Endothelial cell of umbilical vein (primary cell): ENCODE data around the gene SCYL1. TPM values are rescaled to one million over a fixed set of nuclear protein-coding genes. Genes with fewer than 3 reads are reported as not detected.

ENCODE experiments used
- BruUV-seq: library from RNA; stranded (reverse); fragments of 400-500 nt; replicated peaks from 2 replicates; lab custom pipeline; 2021; lab: Mats Ljungman, UMichigan
- CTCF ChIA-PET: fragments of 300-600, 350-600 bp; sonication (Branson Sonifier 250); formaldehyde crosslinking; loops from one replicate; lab custom pipeline; 2021; ENCODE audit warnings: antibody characterized with exemption, inconsistent platforms; lab: Charles Lee
- POLR2A ChIA-PET: fragments of 300-600, 350-600 bp; sonication (Branson Sonifier 250); formaldehyde crosslinking; loops from one replicate; lab custom pipeline; 2021; ENCODE audit warnings: antibody characterized with exemption, inconsistent platforms; lab: Charles Lee
- DNase-seq: peaks from one replicate; pipeline ENCODE4 v3.0.0-alpha.2; 2011; ENCODE audit warnings: low read depth, low spot score
- FAIRE-seq: peaks from 2 replicates; lab custom pipeline; 2011; peaks lifted over from hg19 to GRCh38; lab: Jason Lieb, UNC
- H2AFZ ChIP-seq: 2 replicates; pipeline ENCODE4 v1.6.0; 2012; ENCODE audit warnings: low read depth, low read length, control low read depth, inconsistent platforms
- H3K27ac ChIP-seq: 2 replicates; pipeline ENCODE4 v1.5.1; 2011; ENCODE audit warnings: low read depth, mild to moderate bottlenecking, control low read depth, low read length, moderate library complexity; ENCODE audit not compliant: insufficient read depth
- H3K27me3 ChIP-seq, 2 experiments: 2 replicates each; pipeline versions ENCODE4 v1.6.0 to v1.6.1; 2011; ENCODE audit warnings: low read length in 2 of 2, mixed read lengths in 1 of 2; ENCODE audit not compliant: control insufficient read depth in 2 of 2, insufficient read depth in 2 of 2
- H3K36me3 ChIP-seq, 2 experiments: 2 replicates in 1 of 2; 3 replicates in 1 of 2; pipeline ENCODE4 v1.5.1; 2011; ENCODE audit warnings: low read length in 2 of 2, mild to moderate bottlenecking in 1 of 2, moderate library complexity in 1 of 2; ENCODE audit not compliant: control insufficient read depth in 2 of 2, insufficient read depth in 2 of 2; ENCODE audit errors: extremely low read depth in 1 of 2
- H3K4me1 ChIP-seq: 3 replicates; pipeline ENCODE4 v1.5.1; 2011; ENCODE audit warnings: mild to moderate bottlenecking, low read length; ENCODE audit not compliant: control insufficient read depth, insufficient read depth; ENCODE audit errors: extremely low read depth
- H3K4me2 ChIP-seq: 2 replicates; pipeline ENCODE4 v1.6.1; 2011; ENCODE audit warnings: low read length, control low read depth, mixed read lengths; ENCODE audit not compliant: insufficient read depth
- H3K4me3 ChIP-seq, 3 experiments: fragments of 200-600 bp in 1 of 3; sonication (generic), shearing (Covaris generic) in 1 of 3; replicated peaks in 1 of 3; 2 replicates each; pipeline ENCODE4 v1.5.1; 2011 to 2016; ENCODE audit warnings: control low read depth in 3 of 3, low read length in 3 of 3, mild to moderate bottlenecking in 2 of 3, inconsistent platforms in 1 of 3, low read depth in 1 of 3, moderate library complexity in 1 of 3; ENCODE audit not compliant: insufficient read depth in 1 of 3
- H3K79me2 ChIP-seq: 2 replicates; pipeline ENCODE4 v1.6.0; 2012; ENCODE audit warnings: low read length, inconsistent platforms; ENCODE audit not compliant: control insufficient read depth, insufficient read depth
- H3K9ac ChIP-seq: replicated peaks from 2 replicates; pipeline ENCODE3; 2011; ENCODE audit warnings: low read length, control low read depth; ENCODE audit not compliant: insufficient read depth; ENCODE audit errors: extremely low read depth
- H3K9me1 ChIP-seq: replicated peaks from 3 replicates; pipeline ENCODE4 v1.6.0; 2011; ENCODE audit warnings: mild to moderate bottlenecking, low read length; ENCODE audit not compliant: control insufficient read depth, insufficient read depth; ENCODE audit errors: extremely low read depth
- H3K9me3 ChIP-seq: replicated peaks from 2 replicates; pipeline ENCODE4 v1.5.1; 2012; ENCODE audit warnings: low read length, inconsistent platforms; ENCODE audit not compliant: control insufficient read depth, insufficient read depth
- H4K20me1 ChIP-seq: replicated peaks from 2 replicates; pipeline ENCODE3; 2011; ENCODE audit warnings: mild to moderate bottlenecking, low read length; ENCODE audit not compliant: control insufficient read depth, insufficient read depth; ENCODE audit errors: extremely low read depth
- CTCF ChIP-seq, 2 donors: IDR thresholded peaks; 1 replicate in 1 of 2; 2 replicates in 1 of 2; pipeline ENCODE4 v1.5.1; 2011; ENCODE audit warnings: low read length in 2 of 2, mild to moderate bottlenecking in 2 of 2, moderate library complexity in 2 of 2, control low read depth in 1 of 2, inconsistent platforms in 1 of 2, low read depth in 1 of 2; ENCODE audit not compliant: insufficient read depth in 1 of 2; ENCODE audit errors: extremely low read depth in 1 of 2
- FOS ChIP-seq: IDR thresholded peaks from 2 replicates; pipeline ENCODE4 v1.6.1; 2011; ENCODE audit warnings: mild to moderate bottlenecking, low read length, moderate library complexity, borderline replicate concordance; ENCODE audit not compliant: insufficient read depth
- GATA2 ChIP-seq: IDR thresholded peaks from 2 replicates; pipeline ENCODE4 v1.7.0; 2011; ENCODE audit warnings: low read depth, mild to moderate bottlenecking, moderate library complexity, mixed read lengths, low read length; ENCODE audit not compliant: insufficient read length, insufficient read depth
- MAX ChIP-seq: IDR thresholded peaks from 2 replicates; pipeline ENCODE4 v1.6.1; 2011; ENCODE audit not compliant: insufficient read depth, insufficient read length
- MYC ChIP-seq: IDR thresholded peaks from one replicate; pipeline ENCODE4 v1.6.1; 2011; ENCODE audit warnings: mild to moderate bottlenecking, low read depth, low read length
- POLR2A ChIP-seq: IDR thresholded peaks from 2 replicates; pipeline ENCODE4 v1.6.1; 2012; ENCODE audit warnings: low read depth, mild to moderate bottlenecking, control low read depth, low read length
- dilution Hi-C: fragments of 300-500 bp; cut with MboI; formaldehyde crosslinking; loops from one replicate; pipeline ENCODE4 v1.15.0; 2019; ENCODE audit warnings: low sequenced_read_pairs; ENCODE audit not compliant: extremely low pct_ligation_motif_present
- intact Hi-C: fragments of 100-400 bp; cut with micrococcal nuclease; formaldehyde crosslinking; loops from one replicate; pipeline ENCODE4 v1.10.0; 2022
- polyA plus RNA-seq, 4 experiments: library from polyadenylated mRNA; depleted of rRNA in 3 of 4; stranded (reverse) in 3 of 4; unstranded in 1 of 4; fragments of >200 nt; gene quantifications; 2 replicates each; pipeline versions ENCODE4 v1.2.1 to v1.2.3, GENCODE V29; 2011 to 2012; ENCODE audit warnings: missing spikeins in 1 of 4
- total RNA-seq: library from RNA; stranded (reverse); gene quantifications from 2 replicates; pipeline ENCODE4 v1.2.3, GENCODE V29; 2021

Gene SCYL1
- total and polyA plus RNA-seq, 2 donors (not counting 3 experiments of a cell fraction or from before 2014, with no cell fraction given) = 88.2 to 126 TPM

GRCh38 chr11:65583589-65583988 is 58.7 kb downstream of the SCYL1 start:
- dilution Hi-C loops = no loop called here
- H3K4me3 ChIP-seq = no peak overlapping the region
- H4K20me1 ChIP-seq = no peaks in the 10 kb centered on the region
- no TSS peak for BruUV-seq
- intact Hi-C loops = no loop called here
- FAIRE-seq = no peak
- no peaks in the 10 kb centered on the region for H3K79me2 ChIP-seq
- no peaks in the 10 kb centered on the region for H3K36me3 ChIP-seq
- no peak overlapping the region for H3K4me2 ChIP-seq
- ChIA-PET CTCF (interaction anchor here (0.9 to 2.8 kb wide), 3 partner anchors 8 to 31 kb away, joined by 3 to 18 read pairs (median 3); no protein-coding TSS in a partner anchor), POLR2A (no interaction called here)
- H2AFZ ChIP-seq = no peak overlapping the region
- no peak for DNase-seq
- H3K27ac ChIP-seq = no peak overlapping the region
- no peaks in the 10 kb centered on the region for H3K4me1 ChIP-seq
- no peaks in the 10 kb centered on the region for H3K9me3 ChIP-seq
- H3K27me3 ChIP-seq = no peaks in the 10 kb centered on the region
- H3K9ac ChIP-seq = no peak overlapping the region
- H3K9me1 ChIP-seq = no peaks in the 10 kb centered on the region
- TF ChIP-seq FOS = no peak
- TF ChIP-seq CTCF (IDR thresholded peaks at IDR 0.05; ENCODE audit: extremely low read depth in 1 of 2, insufficient read depth in 1 of 2, low read depth in 1 of 2, low read length in 2 of 2) = no peak
- TF ChIP-seq MAX = no peak
- no peak for TF ChIP-seq GATA2

GRCh38 chr11:65584106-65584505 is 59.2 kb downstream of the SCYL1 start:
- CTCF ChIA-PET = interaction anchor here (0.9 to 2.8 kb wide), 3 partner anchors 8 to 31 kb away, joined by 3 to 18 read pairs (median 3); no protein-coding TSS in a partner anchor
- intact Hi-C loops = no loop called here

More at GRCh38 chr11:65584106-65584505, 59.2 kb downstream of the SCYL1 start:
- dilution Hi-C loops = no loop called here
- H3K9ac ChIP-seq = no peak overlapping the region
- no peak overlapping the region for H2AFZ ChIP-seq
- no peak overlapping the region for H3K4me2 ChIP-seq
- no peaks in the 10 kb centered on the region for H3K9me1 ChIP-seq
- no peaks in the 10 kb centered on the region for H3K27me3 ChIP-seq
- no peak for DNase-seq
- POLR2A ChIA-PET = no interaction called here
- no peaks in the 10 kb centered on the region for H3K4me1 ChIP-seq
- FAIRE-seq = no peak
- H3K79me2 ChIP-seq = no peaks in the 10 kb centered on the region
- TF ChIP-seq MAX (no peak), MYC (no peak), POLR2A (no peak), FOS (no peak)
- no peak overlapping the region for H3K4me3 ChIP-seq
- no peaks in the 10 kb centered on the region for H4K20me1 ChIP-seq
- H3K36me3 ChIP-seq = no peaks in the 10 kb centered on the region
- no peak overlapping the region for H3K27ac ChIP-seq
- no peaks in the 10 kb centered on the region for H3K9me3 ChIP-seq
- BruUV-seq = no TSS peak
